ENCODE measurements around the gene RAB1B. TPM values are rescaled to one million over a fixed set of nuclear protein-coding genes. Genes with fewer than 3 reads are reported as not detected.

The RAB1B gene
- total and polyA plus RNA-seq, 10 of the 15 experiments (the other 5 are each of a cell fraction or from before 2014, with no cell fraction given) = 10.4 to 193 (median 96.9) TPM

DNA sequence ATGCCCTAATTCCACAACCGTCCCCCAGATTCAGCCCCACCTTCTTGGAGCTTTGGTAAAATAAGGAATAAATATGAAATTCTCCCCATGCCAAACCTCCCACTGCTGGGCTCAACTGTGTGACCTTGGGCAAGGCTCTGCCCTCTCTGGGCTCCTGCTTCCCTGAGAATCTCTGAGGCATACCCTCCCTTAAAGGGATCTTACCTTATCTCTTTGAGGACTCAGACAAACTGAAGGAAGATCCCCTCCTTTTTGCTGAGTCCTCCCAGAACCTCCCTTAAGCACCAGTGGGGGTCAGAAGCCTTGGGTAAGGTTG, 45.7 kb downstream of the RAB1B start:
- no peak overlapping the region for H3K4me3 ChIP-seq
- POLR2A ChIA-PET = no interaction called here
- in situ Hi-C loops (cut with MboI) = no loop called here
- no peaks in the 10 kb centered on the region for H3K36me3 ChIP-seq (ENCODE audit: control insufficient read depth in 2 of 2, insufficient read depth in 2 of 2, low read length in 1 of 2)
- SMC1A ChIA-PET (ENCODE audit: uncharacterized antibody, unreplicated experiment) = no interaction called here
- H3K4me1 ChIP-seq (ENCODE audit: control insufficient read depth, insufficient read depth, low read length) = peaks cover 18% of the 10 kb centered on the region
- H3K79me2 ChIP-seq (ENCODE audit: control insufficient read depth, insufficient read depth, low read length) = no peaks in the 10 kb centered on the region
- ATAC-seq (no peak), FAIRE-seq (no peak), DNase-seq (ENCODE audit: low read depth, low spot score) (no peak)
- no peaks in the 10 kb centered on the region for H3K9me3 ChIP-seq (replicated peaks; ENCODE audit: control insufficient read depth, insufficient read depth, low read length)
- intact Hi-C loops (cut with micrococcal nuclease; ENCODE audit: unreplicated experiment) = no loop called here
- no peaks in the 10 kb centered on the region for H4K20me1 ChIP-seq (ENCODE audit: control insufficient read depth, insufficient read depth)
- H3K27me3 ChIP-seq (replicated peaks in 1 of 2; ENCODE audit: control insufficient read depth in 2 of 2, insufficient read depth in 2 of 2, low read length in 1 of 2) = no peaks in the 10 kb centered on the region; a peak in 1 of 4 replicates
- H3K4me2 ChIP-seq (ENCODE audit: control insufficient read depth, insufficient read depth) = no peak overlapping the region
- TF ChIP-seq, protein P1, sequence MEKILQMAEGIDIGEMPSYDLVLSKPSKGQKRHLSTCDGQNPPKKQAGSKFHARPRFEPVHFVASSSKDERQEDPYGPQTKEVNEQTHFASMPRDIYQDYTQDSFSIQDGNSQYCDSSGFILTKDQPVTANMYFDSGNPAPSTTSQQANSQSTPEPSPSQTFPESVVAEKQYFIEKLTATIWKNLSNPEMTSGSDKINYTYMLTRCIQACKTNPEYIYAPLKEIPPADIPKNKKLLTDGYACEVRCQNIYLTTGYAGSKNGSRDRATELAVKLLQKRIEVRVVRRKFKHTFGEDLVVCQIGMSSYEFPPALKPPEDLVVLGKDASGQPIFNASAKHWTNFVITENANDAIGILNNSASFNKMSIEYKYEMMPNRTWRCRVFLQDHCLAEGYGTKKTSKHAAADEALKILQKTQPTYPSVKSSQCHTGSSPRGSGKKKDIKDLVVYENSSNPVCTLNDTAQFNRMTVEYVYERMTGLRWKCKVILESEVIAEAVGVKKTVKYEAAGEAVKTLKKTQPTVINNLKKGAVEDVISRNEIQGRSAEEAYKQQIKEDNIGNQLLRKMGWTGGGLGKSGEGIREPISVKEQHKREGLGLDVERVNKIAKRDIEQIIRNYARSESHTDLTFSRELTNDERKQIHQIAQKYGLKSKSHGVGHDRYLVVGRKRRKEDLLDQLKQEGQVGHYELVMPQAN (conservative IDR thresholded peaks at IDR 0.05) = no peak
- TF ChIP-seq, protein P2, sequence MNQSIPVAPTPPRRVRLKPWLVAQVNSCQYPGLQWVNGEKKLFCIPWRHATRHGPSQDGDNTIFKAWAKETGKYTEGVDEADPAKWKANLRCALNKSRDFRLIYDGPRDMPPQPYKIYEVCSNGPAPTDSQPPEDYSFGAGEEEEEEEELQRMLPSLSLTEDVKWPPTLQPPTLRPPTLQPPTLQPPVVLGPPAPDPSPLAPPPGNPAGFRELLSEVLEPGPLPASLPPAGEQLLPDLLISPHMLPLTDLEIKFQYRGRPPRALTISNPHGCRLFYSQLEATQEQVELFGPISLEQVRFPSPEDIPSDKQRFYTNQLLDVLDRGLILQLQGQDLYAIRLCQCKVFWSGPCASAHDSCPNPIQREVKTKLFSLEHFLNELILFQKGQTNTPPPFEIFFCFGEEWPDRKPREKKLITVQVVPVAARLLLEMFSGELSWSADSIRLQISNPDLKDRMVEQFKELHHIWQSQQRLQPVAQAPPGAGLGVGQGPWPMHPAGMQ (IDR thresholded peaks at IDR 0.05; ENCODE audit: borderline replicate concordance) = no peak
- TF ChIP-seq ESRRA (IDR thresholded peaks at IDR 0.05; ENCODE audit: low read length) (no peak), CREB1 (IDR thresholded peaks at IDR 0.05; ENCODE audit: low read depth) (no peak), LARP7 (IDR thresholded peaks at IDR 0.05) (no peak), KAT2A (conservative IDR thresholded peaks at IDR 0.05; ENCODE audit: control insufficient read depth, low read depth, low read length) (no peak), TARDBP (IDR thresholded peaks at IDR 0.05; ENCODE audit: borderline replicate concordance) (no peak), EZH2 (IDR thresholded peaks at IDR 0.05; ENCODE audit: borderline replicate concordance, control insufficient read depth, low read depth, low read length) (no peak), CREM (IDR thresholded peaks at IDR 0.05; ENCODE audit: low read depth) (no peak), ETV6 (conservative IDR thresholded peaks at IDR 0.05 in 1 of 2, IDR thresholded peaks at IDR 0.05 in 1 of 2; ENCODE audit: borderline replicate concordance in 1 of 2, low read depth in 1 of 2) (no peak)
- TF ChIP-seq, protein P3, sequence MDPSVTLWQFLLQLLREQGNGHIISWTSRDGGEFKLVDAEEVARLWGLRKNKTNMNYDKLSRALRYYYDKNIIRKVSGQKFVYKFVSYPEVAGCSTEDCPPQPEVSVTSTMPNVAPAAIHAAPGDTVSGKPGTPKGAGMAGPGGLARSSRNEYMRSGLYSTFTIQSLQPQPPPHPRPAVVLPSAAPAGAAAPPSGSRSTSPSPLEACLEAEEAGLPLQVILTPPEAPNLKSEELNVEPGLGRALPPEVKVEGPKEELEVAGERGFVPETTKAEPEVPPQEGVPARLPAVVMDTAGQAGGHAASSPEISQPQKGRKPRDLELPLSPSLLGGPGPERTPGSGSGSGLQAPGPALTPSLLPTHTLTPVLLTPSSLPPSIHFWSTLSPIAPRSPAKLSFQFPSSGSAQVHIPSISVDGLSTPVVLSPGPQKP (IDR thresholded peaks at IDR 0.05; ENCODE audit: low read depth, low read length) = no peak
- TF ChIP-seq, protein P4, sequence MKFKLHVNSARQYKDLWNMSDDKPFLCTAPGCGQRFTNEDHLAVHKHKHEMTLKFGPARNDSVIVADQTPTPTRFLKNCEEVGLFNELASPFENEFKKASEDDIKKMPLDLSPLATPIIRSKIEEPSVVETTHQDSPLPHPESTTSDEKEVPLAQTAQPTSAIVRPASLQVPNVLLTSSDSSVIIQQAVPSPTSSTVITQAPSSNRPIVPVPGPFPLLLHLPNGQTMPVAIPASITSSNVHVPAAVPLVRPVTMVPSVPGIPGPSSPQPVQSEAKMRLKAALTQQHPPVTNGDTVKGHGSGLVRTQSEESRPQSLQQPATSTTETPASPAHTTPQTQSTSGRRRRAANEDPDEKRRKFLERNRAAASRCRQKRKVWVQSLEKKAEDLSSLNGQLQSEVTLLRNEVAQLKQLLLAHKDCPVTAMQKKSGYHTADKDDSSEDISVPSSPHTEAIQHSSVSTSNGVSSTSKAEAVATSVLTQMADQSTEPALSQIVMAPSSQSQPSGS (IDR thresholded peaks at IDR 0.05; ENCODE audit: low read length) = no peak
- WGBS (ENCODE audit: insufficient coverage, insufficient replicate concordance, low lambda C conversion rate, missing lambda C conversion rate) = 100% methylated on average over 1 of the region's 1 CpG
- RAD21 ChIA-PET (ENCODE audit: unreplicated experiment) = interaction anchor here (1.7 kb wide), 1 partner anchor 13 kb away, joined by 4 read pairs; no protein-coding TSS in a partner anchor
- no peak overlapping the region for H3K9ac ChIP-seq (ENCODE audit: control insufficient read depth, insufficient read depth, low read length)
- no peak overlapping the region for H2AFZ ChIP-seq (ENCODE audit: control insufficient read depth, low read depth, low read length)
- CTCF ChIA-PET = interaction anchor here (6.1 to 6.3 kb wide), 2 partner anchors 17 to 73 kb away, joined by 96 to 166 read pairs; no protein-coding TSS in a partner anchor
- BruUV-seq (replicated peaks) = no TSS peak
- H3K27ac ChIP-seq (ENCODE audit: control insufficient read depth, insufficient read depth) = no peak overlapping the region
